ENCODE measurements around the gene DCP1A.

Gene DCP1A

DNA sequence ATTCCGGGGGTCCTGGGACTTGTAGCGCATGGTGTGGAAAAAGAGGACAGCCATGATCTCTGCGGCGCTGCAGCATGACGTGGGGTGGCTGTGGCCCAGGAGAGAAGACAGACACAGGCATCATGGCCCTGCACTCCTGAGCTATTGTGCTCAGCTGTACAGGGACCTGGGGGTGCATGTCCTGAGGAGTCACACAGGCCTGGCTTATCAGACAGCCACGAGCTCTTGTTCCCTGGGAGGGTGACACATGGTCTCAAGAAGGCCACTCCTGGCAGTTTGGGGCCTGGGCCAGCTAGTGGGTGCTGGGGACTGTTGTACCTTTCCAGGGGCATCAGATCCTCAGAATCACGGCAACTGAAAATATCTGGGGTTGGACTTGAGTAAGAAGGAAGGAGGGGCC lies 105.2 kb downstream of the DCP1A start:
- H3K9me3 ChIP-seq (ENCODE audit: control insufficient read depth, low read depth, low read length) = no peaks in the 10 kb centered on the region
- no peak overlapping the region for H3K27ac ChIP-seq (ENCODE audit: low read length)
- H3K4me3 ChIP-seq (ENCODE audit: low read length) = no peak overlapping the region
- H3K36me3 ChIP-seq (ENCODE audit: control insufficient read depth, low read depth, low read length) = peaks cover 57% of the 10 kb centered on the region
- no peak overlapping the region for H3K9ac ChIP-seq (ENCODE audit: low read length)
- peaks cover 12% of the 10 kb centered on the region for H3K4me1 ChIP-seq (ENCODE audit: control insufficient read depth, low read depth, low read length)
- no peaks in the 10 kb centered on the region for H3K27me3 ChIP-seq (ENCODE audit: control insufficient read depth, insufficient read depth, low read length)

DNA sequence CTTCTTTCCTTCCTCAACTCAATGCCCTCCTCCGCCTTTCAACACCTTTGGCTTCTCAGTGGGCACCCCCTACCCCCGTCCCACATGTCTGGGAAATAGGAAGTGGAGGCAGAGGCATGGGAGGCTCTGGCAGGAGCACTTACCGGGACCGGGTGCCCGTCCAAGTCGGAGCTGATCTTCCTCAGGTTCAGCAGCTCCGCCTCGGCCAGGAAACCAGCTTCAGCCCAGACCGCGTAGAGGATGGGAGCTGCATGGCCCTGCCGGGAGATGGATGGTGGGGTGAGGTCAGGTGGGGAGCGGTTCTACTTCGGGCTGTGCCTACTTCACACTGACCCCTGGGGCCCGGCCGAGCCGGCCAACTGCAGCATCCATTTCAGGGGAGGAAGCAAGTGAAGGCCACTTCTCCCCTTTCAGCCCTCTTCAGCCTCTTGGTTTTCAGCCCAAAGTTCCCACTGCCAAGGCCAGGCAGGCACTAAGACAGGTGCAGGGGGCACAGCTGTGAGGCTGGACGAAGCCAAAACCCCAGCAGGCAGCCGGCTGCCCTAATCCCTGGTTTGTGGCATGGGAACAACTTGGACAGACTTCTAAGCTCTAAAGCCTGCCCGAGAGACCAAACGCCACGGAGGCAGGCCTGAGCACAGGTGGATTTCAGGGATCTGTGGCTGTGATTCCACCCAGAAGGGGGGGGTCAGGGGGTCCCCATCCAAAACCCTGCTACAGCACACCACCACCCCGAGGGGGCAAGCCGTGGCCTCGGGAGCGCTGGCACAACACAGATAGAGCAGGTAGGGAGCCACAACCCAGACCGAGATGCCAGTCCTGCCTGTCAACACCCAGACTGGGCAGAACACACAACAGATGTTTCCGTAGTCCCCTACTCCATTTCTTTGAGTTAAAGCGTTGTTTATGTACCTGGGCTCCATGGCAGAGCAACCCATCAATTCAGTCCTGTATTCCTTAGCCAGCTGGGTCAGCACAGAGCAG lies 106.1 kb downstream of the DCP1A start:
- no peaks in the 10 kb centered on the region for H3K9me3 ChIP-seq (ENCODE audit: control insufficient read depth, low read depth, low read length)
- H3K9ac ChIP-seq (ENCODE audit: low read length) = no peak overlapping the region
- H3K27ac ChIP-seq (ENCODE audit: low read length) = no peak overlapping the region
- peaks cover 12% of the 10 kb centered on the region for H3K4me1 ChIP-seq (ENCODE audit: control insufficient read depth, low read depth, low read length)
- H3K4me3 ChIP-seq (ENCODE audit: low read length) = no peak overlapping the region
- H3K27me3 ChIP-seq (ENCODE audit: control insufficient read depth, insufficient read depth, low read length) = no peaks in the 10 kb centered on the region
- peaks cover 62% of the 10 kb centered on the region for H3K36me3 ChIP-seq (ENCODE audit: control insufficient read depth, low read depth, low read length)

- Histone ChIP-seq H3K27ac (ENCODE audit: low read length) (no peak overlapping the region), H3K4me3 (ENCODE audit: low read length) (no peak overlapping the region), H3K9ac (ENCODE audit: low read length) (no peak overlapping the region), H3K9me3 (ENCODE audit: control insufficient read depth, low read depth, low read length) (no peaks in the 10 kb centered on the region), H3K36me3 (ENCODE audit: control insufficient read depth, low read depth, low read length) (peaks cover 73% of the 10 kb centered on the region), H3K27me3 (ENCODE audit: control insufficient read depth, insufficient read depth, low read length) (no peaks in the 10 kb centered on the region), H3K4me1 (ENCODE audit: control insufficient read depth, low read depth, low read length) (peaks cover 12% of the 10 kb centered on the region)
These were observed 107.5 kb downstream of the DCP1A start for GRCh38 chr3:53239800-53240199.

GRCh38 chr3:53238886-53239285 lies 108.5 kb downstream of the DCP1A start:
- peaks cover 78% of the 10 kb centered on the region for H3K36me3 ChIP-seq (ENCODE audit: control insufficient read depth, low read depth, low read length)
- H3K27me3 ChIP-seq (ENCODE audit: control insufficient read depth, insufficient read depth, low read length) = no peaks in the 10 kb centered on the region
- H3K9ac ChIP-seq (ENCODE audit: low read length) = no peak overlapping the region
- peaks cover 8% of the 10 kb centered on the region for H3K4me1 ChIP-seq (ENCODE audit: control insufficient read depth, low read depth, low read length)
- H3K27ac ChIP-seq (ENCODE audit: low read length) = no peak overlapping the region
- no peak overlapping the region for H3K4me3 ChIP-seq (ENCODE audit: low read length)
- H3K9me3 ChIP-seq (ENCODE audit: control insufficient read depth, low read depth, low read length) = no peaks in the 10 kb centered on the region

DNA sequence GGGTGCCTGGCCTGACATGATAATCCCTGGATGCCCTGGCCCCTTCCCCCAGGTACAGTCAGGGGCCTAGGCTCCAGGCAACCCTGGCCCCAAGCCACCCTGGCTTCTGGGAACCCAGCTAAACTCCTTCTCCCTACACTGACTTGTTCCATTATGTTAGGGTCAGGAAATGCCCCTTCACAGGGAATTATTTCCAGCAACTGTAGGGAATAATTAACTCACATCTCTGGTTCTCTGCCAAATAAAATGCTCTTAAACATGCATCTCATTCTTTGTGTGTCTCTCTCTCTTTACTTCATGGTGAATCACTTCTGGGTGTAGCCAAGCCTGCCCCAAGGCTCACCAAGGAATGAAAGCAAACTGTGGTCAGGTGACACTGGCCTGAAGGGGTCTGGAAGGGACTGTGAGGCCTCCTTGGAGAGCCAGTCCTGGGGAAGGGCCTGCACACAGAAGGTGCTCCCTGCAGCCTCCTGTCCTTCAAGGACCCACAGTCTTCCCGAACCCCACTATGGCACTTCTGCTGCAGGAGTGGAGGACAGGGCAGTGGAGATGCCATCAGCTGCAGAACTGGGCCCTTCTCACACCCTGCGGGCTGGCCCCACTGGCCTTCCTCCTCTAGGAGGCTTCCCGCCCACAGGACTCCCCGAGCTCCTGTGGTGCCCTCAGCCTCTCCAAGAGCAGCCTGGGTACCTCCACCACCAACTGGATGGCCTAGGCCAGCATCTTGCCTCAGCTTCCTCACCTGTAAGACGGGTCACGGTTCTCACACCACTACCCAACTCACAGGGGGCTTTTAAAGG lies 109.1 kb downstream of the DCP1A start:
- Histone ChIP-seq H3K36me3 (ENCODE audit: control insufficient read depth, low read depth, low read length) (peaks cover 84% of the 10 kb centered on the region), H3K4me1 (ENCODE audit: control insufficient read depth, low read depth, low read length) (peaks cover 2% of the 10 kb centered on the region), H3K27me3 (ENCODE audit: control insufficient read depth, insufficient read depth, low read length) (no peaks in the 10 kb centered on the region), H3K4me3 (ENCODE audit: low read length) (no peak overlapping the region), H3K9me3 (ENCODE audit: control insufficient read depth, low read depth, low read length) (no peaks in the 10 kb centered on the region), H3K9ac (ENCODE audit: low read length) (no peak overlapping the region), H3K27ac (ENCODE audit: low read length) (no peak overlapping the region)

DNA sequence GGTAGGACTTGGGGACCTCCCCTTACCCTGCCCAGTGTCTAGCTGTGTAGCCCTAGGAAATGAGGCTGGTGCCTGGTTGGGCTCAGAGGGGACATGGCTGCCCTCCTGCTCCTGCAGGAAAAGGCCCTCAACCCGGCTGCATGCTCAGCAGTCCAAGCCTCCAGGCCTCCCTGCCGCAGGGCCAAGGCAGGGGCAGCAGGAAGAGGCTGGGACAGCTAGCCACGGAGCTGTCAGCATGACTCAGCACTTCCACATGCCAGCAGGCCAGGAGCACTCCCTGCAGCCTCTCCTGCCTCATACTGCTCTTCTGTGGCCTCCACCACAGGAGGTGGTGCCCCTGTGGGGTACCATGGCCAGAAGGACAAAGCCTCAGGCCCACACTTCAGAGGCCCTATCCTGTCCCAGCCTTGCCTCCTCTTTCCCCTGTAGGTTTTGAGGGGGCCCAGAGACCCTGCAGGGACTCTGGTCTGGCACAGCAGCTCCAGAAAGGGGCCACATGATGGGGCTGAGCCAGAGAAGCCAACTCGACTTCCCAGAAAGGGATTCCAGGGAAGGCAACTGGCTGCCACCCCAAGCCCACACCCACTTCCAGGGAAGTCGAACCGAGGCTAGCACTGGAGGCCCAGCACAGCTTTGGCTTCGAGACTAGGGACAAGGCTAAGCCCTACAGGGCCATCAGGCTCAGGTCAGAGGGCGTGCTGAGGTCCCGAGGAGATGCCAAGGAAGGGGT lies 111.1 kb downstream of the DCP1A start:
- H3K36me3 ChIP-seq (ENCODE audit: control insufficient read depth, low read depth, low read length) = peaks cover 92% of the 10 kb centered on the region
- peak overlapping the region; percentile 51 for H3K27ac ChIP-seq (ENCODE audit: low read length)
- H3K4me3 ChIP-seq (ENCODE audit: low read length) = no peak overlapping the region
- no peaks in the 10 kb centered on the region for H3K9me3 ChIP-seq (ENCODE audit: control insufficient read depth, low read depth, low read length)
- no peaks in the 10 kb centered on the region for H3K27me3 ChIP-seq (ENCODE audit: control insufficient read depth, insufficient read depth, low read length)
- no peaks in the 10 kb centered on the region for H3K4me1 ChIP-seq (ENCODE audit: control insufficient read depth, low read depth, low read length)
- no peak overlapping the region for H3K9ac ChIP-seq (ENCODE audit: low read length)

- Histone ChIP-seq H3K36me3 (ENCODE audit: control insufficient read depth, low read depth, low read length) (peaks cover 93% of the 10 kb centered on the region), H3K4me3 (ENCODE audit: low read length) (no peak overlapping the region), H3K4me1 (ENCODE audit: control insufficient read depth, low read depth, low read length) (no peaks in the 10 kb centered on the region), H3K9me3 (ENCODE audit: control insufficient read depth, low read depth, low read length) (no peaks in the 10 kb centered on the region), H3K27me3 (ENCODE audit: control insufficient read depth, insufficient read depth, low read length) (no peaks in the 10 kb centered on the region), H3K9ac (ENCODE audit: low read length) (no peak overlapping the region), H3K27ac (ENCODE audit: low read length) (no peak overlapping the region)
These were observed 111.8 kb downstream of the DCP1A start for GRCh38 chr3:53235545-53235944.

DNA sequence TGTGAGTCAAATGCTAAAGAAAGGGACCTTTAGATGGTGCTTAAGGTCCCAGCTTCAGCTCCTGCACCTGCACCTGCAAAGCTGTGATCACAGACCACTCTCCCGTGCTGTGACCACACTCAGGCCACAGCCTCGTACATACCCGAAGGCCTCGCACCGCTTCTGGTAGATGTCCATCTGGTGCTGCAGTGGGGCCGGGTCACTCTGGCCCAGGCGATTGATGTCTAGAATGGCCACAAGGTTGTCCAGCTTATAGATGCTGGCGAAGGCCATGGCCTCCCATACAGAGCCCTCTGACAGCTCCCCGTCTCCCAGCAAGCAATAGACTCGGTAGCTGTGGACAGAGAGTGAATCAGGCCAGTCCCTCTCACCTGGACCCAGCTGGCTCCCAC lies 112.5 kb downstream of the DCP1A start:
- Histone ChIP-seq H3K4me1 (ENCODE audit: control insufficient read depth, low read depth, low read length) (no peaks in the 10 kb centered on the region), H3K9me3 (ENCODE audit: control insufficient read depth, low read depth, low read length) (no peaks in the 10 kb centered on the region), H3K9ac (ENCODE audit: low read length) (no peak overlapping the region), H3K27ac (ENCODE audit: low read length) (no peak overlapping the region), H3K4me3 (ENCODE audit: low read length) (no peak overlapping the region), H3K27me3 (ENCODE audit: control insufficient read depth, insufficient read depth, low read length) (no peaks in the 10 kb centered on the region), H3K36me3 (ENCODE audit: control insufficient read depth, low read depth, low read length) (peaks cover 93% of the 10 kb centered on the region)

DNA sequence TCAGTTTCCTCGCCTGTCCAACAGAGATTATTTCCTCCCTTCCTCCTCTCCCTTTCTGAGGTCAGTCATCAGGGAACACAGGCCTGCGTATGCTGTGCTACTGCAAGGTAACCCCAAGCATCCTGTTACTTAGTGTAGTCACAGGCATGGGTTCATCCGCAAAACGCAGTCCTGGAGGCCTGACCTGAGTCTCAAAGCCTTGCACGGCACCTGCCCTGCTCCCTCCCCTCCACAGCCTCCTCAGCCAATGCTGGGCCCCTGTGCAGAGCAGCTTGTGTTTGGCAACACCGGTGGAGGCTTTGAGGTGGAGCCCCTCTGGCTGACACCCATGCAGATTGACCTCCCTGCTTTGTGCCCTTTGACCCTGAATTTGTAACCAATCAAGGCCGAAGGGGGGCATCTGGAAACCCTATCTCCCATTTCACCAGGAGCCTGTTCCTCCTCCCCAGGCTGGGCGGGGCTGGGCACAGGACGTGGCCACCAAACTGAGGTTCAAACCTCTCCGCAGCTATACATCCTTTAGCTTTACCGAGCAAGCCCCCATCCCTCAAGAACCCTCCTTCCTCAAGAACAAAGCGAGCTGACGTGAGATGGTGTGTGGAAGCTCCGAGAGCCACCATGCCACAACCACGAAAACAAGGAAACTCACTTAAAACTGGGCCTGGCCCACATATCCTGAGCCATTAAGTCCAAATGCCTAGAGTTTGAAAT lies 113.1 kb downstream of the DCP1A start:
- H3K27ac ChIP-seq (ENCODE audit: low read length) = no peak overlapping the region
- no peaks in the 10 kb centered on the region for H3K4me1 ChIP-seq (ENCODE audit: control insufficient read depth, low read depth, low read length)
- H3K36me3 ChIP-seq (ENCODE audit: control insufficient read depth, low read depth, low read length) = peaks cover 93% of the 10 kb centered on the region
- H3K9me3 ChIP-seq (ENCODE audit: control insufficient read depth, low read depth, low read length) = no peaks in the 10 kb centered on the region
- H3K27me3 ChIP-seq (ENCODE audit: control insufficient read depth, insufficient read depth, low read length) = no peaks in the 10 kb centered on the region
- H3K9ac ChIP-seq (ENCODE audit: low read length) = no peak overlapping the region
- no peak overlapping the region for H3K4me3 ChIP-seq (ENCODE audit: low read length)

Measured in iPS-18a (cell line).